Ovary (tissue), 9 donors: Measurements from ENCODE around the gene SPRR5. TPM values are rescaled to one million over a fixed set of nuclear protein-coding genes. Genes with fewer than 3 reads are reported as not detected.

Experiments
- DNase-seq, 5 donors: peaks; one replicate each; pipeline ENCODE4 v3.0.0-alpha.2; 2019 to 2020
- H3K27ac ChIP-seq, 2 donors: fragments of 200-600 bp; one replicate each; pipeline versions ENCODE4 v1.5.1 to v1.8.0; 2019 to 2022
- H3K27me3 ChIP-seq: fragments of 200-600 bp; one replicate; pipeline ENCODE4 v1.8.0; 2022
- H3K36me3 ChIP-seq: fragments of 200-600 bp; sonication (generic); one replicate; pipeline ENCODE4 v1.5.1; 2019
- H3K4me1 ChIP-seq: one replicate; pipeline ENCODE4 v1.8.1; 2013; ENCODE audit warnings: mild to moderate bottlenecking, moderate library complexity; ENCODE audit not compliant: insufficient read depth
- H3K4me3 ChIP-seq: fragments of 200-600 bp; sonication (generic); one replicate; pipeline ENCODE4 v1.5.1; 2017
- H3K9me3 ChIP-seq, 2 donors: fragments of 200-600 bp in 1 of 2; sonication (generic) in 1 of 2; one replicate each; pipeline versions ENCODE4 v1.5.1 to v1.8.1; 2013 to 2019; ENCODE audit warnings: mild to moderate bottlenecking in 1 of 2, moderate library complexity in 1 of 2
- CTCF ChIP-seq, 3 donors: fragments of 450-650 bp in 2 of 3; fragments of 200-600 bp in 1 of 3; IDR thresholded peaks; one replicate each; pipeline versions ENCODE4 v1.5.1 to v1.8.0; 2016 to 2022; ENCODE audit warnings: antibody characterized with exemption in 3 of 3, mild to moderate bottlenecking in 1 of 3
- EP300 ChIP-seq: sonication (generic); formaldehyde crosslinking; IDR thresholded peaks from one replicate; pipeline ENCODE4 v1.6.1; 2017; ENCODE audit warnings: antibody characterized with exemption
- POLR2A ChIP-seq: fragments of 450-650 bp; IDR thresholded peaks from one replicate; pipeline ENCODE4 v1.6.1; 2017; ENCODE audit warnings: antibody characterized with exemption, mild to moderate bottlenecking, moderate library complexity
- WGBS, 3 donors: extraction: QIAGEN DNeasy Blood & Tissue Kit in 1 of 3; methylation state at CpG; one replicate each; pipeline versions ENCODE4 v1.1.5 to v1.1.7; 2013 to 2017; 5-methylcytosine and 5-hydroxymethylcytosine counted together
- intact Hi-C, 4 donors: fragments of 100-400 bp; cut with DNase I; formaldehyde crosslinking; loops; one replicate each; pipeline versions ENCODE4 v1.11.0 to v1.15.1; 2022 to 2023
- polyA plus RNA-seq, 2 donors: library from polyadenylated mRNA; stranded (reverse); fragments of 200-250 nt in 1 of 2; fragments of 350-450 nt in 1 of 2; fragmentation: Illumina TruSeq in 1 of 2; extraction: RNeasy Lipid Tissue Mini Kit (QIAGEN cat#74804) in 1 of 2; gene quantifications; one replicate each; pipeline ENCODE4 v1.2.3, GENCODE V29; 2013 to 2014
- total RNA-seq, 7 donors: library from RNA; depleted of rRNA in 2 of 7; stranded (reverse); fragments of >200 nt in 2 of 7; fragmentation: NEBNext Ultra II Directional in 3 of 7; extraction: Animal tissue kit (Norgen Biotek cat#: 25700) in 3 of 7; gene quantifications; one replicate each; pipeline versions ENCODE4 v1.1.0 to v1.2.4, GENCODE V29; 2016 to 2023
- donor health status: DM: no; HTN: no; CAD: no; lungs with moderate emphysema.
- donor health status: DM: no; HTN: no; CAD: no.
- donor health status: Bipolar disorder and iron deficiency.
- donor health status: DM: yes; HTN: yes; CAD: no.
- donor health status: DM: no; HTN: no; CAD: no.
- donor health status: DM: yes; HTN: yes; CAD: no.

The SPRR5 gene
- total and polyA plus RNA-seq, 9 donors = not detected

GRCh38 chr1:152951711-152952110, 4.7 kb downstream of the SPRR5 start:
- WGBS, 3 donors = 86 to 93% (median 87%) methylated on average over 5 of the region's 5 CpGs

GRCh38 chr1:152953761-152954160, 6.8 kb downstream of the SPRR5 start:
- TF ChIP-seq CTCF (IDR thresholded peaks at IDR 0.05) (no peak), POLR2A (no peak), EP300 (no peak)
- Histone ChIP-seq H3K27ac (no peak overlapping the region), H3K4me3 (no peak overlapping the region), H3K4me1 (no peaks in the 10 kb centered on the region), H3K36me3 (no peaks in the 10 kb centered on the region), H3K9me3 (no peaks in the 10 kb centered on the region), H3K27me3 (no peaks in the 10 kb centered on the region)
- intact Hi-C loops = no loop called here
- DNase-seq = no peak
- WGBS, 3 donors = 81 to 83% (median 83%) methylated on average over 7 of the region's 7 CpGs

More at GRCh38 chr1:152951711-152952110, 4.7 kb downstream of the SPRR5 start:
- H3K4me3 ChIP-seq = no peak overlapping the region
- intact Hi-C loops = no loop called here
- H3K36me3 ChIP-seq = no peaks in the 10 kb centered on the region
- TF ChIP-seq EP300 (no peak), CTCF (IDR thresholded peaks at IDR 0.05) (no peak)
- DNase-seq = no peak
- H3K4me1 ChIP-seq = no peaks in the 10 kb centered on the region
- no peaks in the 10 kb centered on the region for H3K27me3 ChIP-seq
- no peak overlapping the region for H3K27ac ChIP-seq
- H3K9me3 ChIP-seq = no peaks in the 10 kb centered on the region

GRCh38 chr1:152954436-152954835, 7.4 kb downstream of the SPRR5 start:
- intact Hi-C loops = no loop called here
- Histone ChIP-seq H3K4me1 (no peaks in the 10 kb centered on the region), H3K4me3 (no peak overlapping the region), H3K36me3 (no peaks in the 10 kb centered on the region), H3K9me3 (no peaks in the 10 kb centered on the region), H3K27ac (no peak overlapping the region), H3K27me3 (no peaks in the 10 kb centered on the region)
- 90 to 92% (median 91%) methylated on average over 6 of the region's 6 CpGs for WGBS, 3 donors
- DNase-seq = no peak
- TF ChIP-seq CTCF (IDR thresholded peaks at IDR 0.05) = no peak
- TF ChIP-seq POLR2A = no peak
- TF ChIP-seq EP300 = no peak

GRCh38 chr1:152957561-152957960, 10.6 kb downstream of the SPRR5 start:
- H3K4me3 ChIP-seq = no peak overlapping the region
- no peaks in the 10 kb centered on the region for H3K36me3 ChIP-seq
- H3K9me3 ChIP-seq = no peaks in the 10 kb centered on the region
- no peaks in the 10 kb centered on the region for H3K4me1 ChIP-seq
- no peak overlapping the region for H3K27ac ChIP-seq
- no peaks in the 10 kb centered on the region for H3K27me3 ChIP-seq
- no peak for TF ChIP-seq EP300
- no peak for TF ChIP-seq CTCF (IDR thresholded peaks at IDR 0.05)
- TF ChIP-seq POLR2A = no peak
- no peak for DNase-seq
- WGBS, 3 donors = 89 to 93% (median 90%) methylated on average over 3 of the region's 3 CpGs
- intact Hi-C loops = no loop called here

GRCh38 chr1:152959273-152959672, 12.3 kb downstream of the SPRR5 start:
- TF ChIP-seq POLR2A (no peak), EP300 (no peak), CTCF (IDR thresholded peaks at IDR 0.05) (no peak)
- Histone ChIP-seq H3K4me1 (no peaks in the 10 kb centered on the region), H3K9me3 (no peaks in the 10 kb centered on the region), H3K36me3 (no peaks in the 10 kb centered on the region), H3K4me3 (no peak overlapping the region), H3K27ac (no peak overlapping the region), H3K27me3 (no peaks in the 10 kb centered on the region)
- WGBS, 3 donors = 77 to 93% (median 89%) methylated on average over 3 of the region's 3 CpGs
- intact Hi-C loops = no loop called here
- no peak for DNase-seq
